Loucy (cell line): ENCODE measurements around the gene MOB3B.

Experiments used
- CTCF ChIP-seq: fragments of 200-600 bp; sonication (generic); conservative IDR thresholded peaks from 2 replicates; pipeline ENCODE4 v1.5.1; 2014; ENCODE audit warnings: mild to moderate bottlenecking, antibody characterized with exemption, low read length
- EZH2phosphoT487 ChIP-seq: fragments of 200-600 bp; IDR thresholded peaks from 2 replicates; pipeline ENCODE4 v1.6.1; 2018; ENCODE audit warnings: antibody characterized with exemption, mild to moderate bottlenecking, moderate library complexity, borderline replicate concordance

- no peak for TF ChIP-seq CTCF
- TF ChIP-seq EZH2phosphoT487: no peak
These were observed 251.2 kb downstream of the MOB3B start for GRCh38 chr9:27278374-27278773.
